HG03521 (cell line): Measurements from ENCODE around the gene DCST1.
A peak's percentile ranks its signal among the peaks of the same experiment; 100 is the strongest.
"Not testable (repeated sequence)": the region's sequence is repeated elsewhere in the genome, so short reads cannot be mapped to it uniquely, and the experiment has no call there.

Source experiments
- ATAC-seq: cut with Tn5 transposase; IDR thresholded peaks from one replicate; pipeline ENCODE4 v1.9.1; 2021; ENCODE audit warnings: mild to moderate bottlenecking, moderate library complexity; ENCODE audit not compliant: unreplicated experiment

Gene DCST1

GRCh38 chr1:155033524-155033923 lies at the start of gene DCST1, which contains the start of gene DCST2:
Gene DCST1, plus strand, starts transcription at chr1:155033824. Its CDS starts 213 bp downstream, at chr1:155034037.
Gene DCST2, minus strand, starts transcription at chr1:155033781. Its CDS starts 80 bp downstream, at chr1:155033701.
- no peak for ATAC-seq

GRCh38 chr1:154986736-154987135 lies 46.9 kb upstream of the DCST1 start:
- not testable (repeated sequence) for ATAC-seq

GRCh38 chr1:154987326-154987725 lies 46.3 kb upstream of the DCST1 start:
- ATAC-seq = no peak

- ATAC-seq = no peak
Observed at GRCh38 chr1:154988058-154988954, 45.3 kb upstream of the DCST1 start.

GRCh38 chr1:154989195-154989860 lies 44.3 kb upstream of the DCST1 start:
- ATAC-seq = no peak

GRCh38 chr1:154990276-154990675 lies 43.3 kb upstream of the DCST1 start:
- no peak for ATAC-seq

- no peak for ATAC-seq
Observed at GRCh38 chr1:154992721-154993571, 40.7 kb upstream of the DCST1 start.

- no peak for ATAC-seq
Observed at GRCh38 chr1:154993572-154994268, 39.9 kb upstream of the DCST1 start, which contains the start of gene LENEP. Gene LENEP, plus strand, starts transcription at chr1:154993586. Its CDS starts 22 bp downstream, at chr1:154993608.

GRCh38 chr1:154994269-154994587 lies 39.4 kb upstream of the DCST1 start:
- ATAC-seq = no peak

- no peak for ATAC-seq
Observed at GRCh38 chr1:154994591-154994990, 39.0 kb upstream of the DCST1 start.

GRCh38 chr1:154995301-154995983 lies 38.2 kb upstream of the DCST1 start:
- not testable (repeated sequence) for ATAC-seq

GRCh38 chr1:154996966-154997701 lies 36.5 kb upstream of the DCST1 start:
- ATAC-seq = no peak

- ATAC-seq = no peak
Observed at GRCh38 chr1:154998201-154998780, 35.3 kb upstream of the DCST1 start.

GRCh38 chr1:154998818-154999570 lies 34.6 kb upstream of the DCST1 start:
- no peak for ATAC-seq

- no peak for ATAC-seq
Observed at GRCh38 chr1:154999571-155000410, 33.8 kb upstream of the DCST1 start.

- ATAC-seq = no peak
Observed at GRCh38 chr1:155000411-155000725, 33.3 kb upstream of the DCST1 start.

- ATAC-seq = peak; percentile 29
Observed at GRCh38 chr1:155000726-155001424, 32.7 kb upstream of the DCST1 start.
